WTC11 (cell line): ENCODE results near the gene RRN3.
"Not testable (repeated sequence)": the region's sequence is repeated elsewhere in the genome, so short reads cannot be mapped to it uniquely, and the experiment has no call there.

ENCODE experiments used
- ARID4B ChIP-seq: sonication (generic); formaldehyde crosslinking; IDR thresholded peaks from 2 replicates; pipeline ENCODE4 v1.8.0; 2023; ENCODE audit warnings: missing genetic modification reagents, mild to moderate bottlenecking, borderline replicate concordance
- ATF2 ChIP-seq: sonication (generic); formaldehyde crosslinking; IDR thresholded peaks from 2 replicates; pipeline ENCODE4 v1.8.1; 2022; ENCODE audit warnings: low read depth, missing genetic modification reagents, borderline replicate concordance
- CREM ChIP-seq: sonication (generic); formaldehyde crosslinking; IDR thresholded peaks from 2 replicates; pipeline ENCODE4 v1.8.1; 2022; ENCODE audit warnings: mild to moderate bottlenecking, missing genetic modification reagents, moderate library complexity
- CTCF ChIP-seq: fragments of 200-600 bp; IDR thresholded peaks from 2 replicates; pipeline ENCODE4 v1.8.0; 2022; ENCODE audit warnings: antibody characterized with exemption
- ESRRA ChIP-seq: sonication (generic); formaldehyde crosslinking; IDR thresholded peaks from 2 replicates; pipeline ENCODE4 v1.8.1; 2022; ENCODE audit warnings: mild to moderate bottlenecking, missing genetic modification reagents, borderline replicate concordance
- IRF2 ChIP-seq: sonication (generic); formaldehyde crosslinking; IDR thresholded peaks from 2 replicates; pipeline ENCODE4 v1.8.0; 2022; ENCODE audit warnings: low read depth, missing genetic modification reagents, borderline replicate concordance
- NFE2L1 ChIP-seq: sonication (generic); formaldehyde crosslinking; IDR thresholded peaks from 2 replicates; pipeline ENCODE4 v1.8.1; 2023; ENCODE audit warnings: missing genetic modification reagents
- NR1H2 ChIP-seq: sonication (generic); formaldehyde crosslinking; IDR thresholded peaks from 2 replicates; pipeline ENCODE4 v1.9.0; 2021; ENCODE audit warnings: mild to moderate bottlenecking, moderate library complexity, missing genetic modification reagents
- RELA ChIP-seq: sonication (generic); formaldehyde crosslinking; IDR thresholded peaks from 2 replicates; pipeline ENCODE4 v1.8.1; 2022; ENCODE audit warnings: missing genetic modification reagents, mild to moderate bottlenecking, borderline replicate concordance
- SP1 ChIP-seq: sonication (generic); formaldehyde crosslinking; conservative IDR thresholded peaks from 2 replicates; pipeline ENCODE4 v1.8.1; 2022; ENCODE audit warnings: missing genetic modification reagents
- ZMAT4 ChIP-seq: fragments of 250-450 bp; sonication (Bioruptor Pico); IDR thresholded peaks from 2 replicates; pipeline ENCODE4 v1.9.0; 2021; ENCODE audit warnings: mild to moderate bottlenecking

DNA sequence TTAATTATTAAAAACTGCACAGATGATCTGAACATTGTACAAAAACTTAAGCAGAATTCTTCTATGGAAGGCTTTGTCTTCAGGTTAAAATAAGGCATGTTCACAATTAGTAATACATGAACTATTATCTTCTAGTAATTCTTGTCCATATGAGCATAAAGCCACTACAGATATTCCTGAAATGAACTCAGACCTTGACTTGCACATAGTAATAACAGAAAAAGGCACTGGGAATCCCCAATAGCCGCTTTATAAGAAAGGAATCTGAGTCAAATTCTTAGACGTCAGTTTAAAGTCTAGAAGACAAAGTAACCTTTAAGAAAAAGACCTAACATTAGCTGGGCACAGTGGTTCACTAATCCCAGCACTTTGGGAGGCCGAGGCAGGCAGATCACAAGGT, 11.3 kb downstream of the RRN3 start:
- not testable (repeated sequence) for TF ChIP-seq CTCF; ESRRA (CRISPR knock-in tag); NFE2L1 (CRISPR knock-in tag); CREM; ZMAT4 (CRISPR knock-in tag); ARID4B; IRF2 (CRISPR knock-in tag); ATF2 (CRISPR knock-in tag); SP1 (CRISPR knock-in tag); RELA (CRISPR knock-in tag); NR1H2 (CRISPR knock-in tag)
